Breast epithelium (tissue), 4 donors: ENCODE data around the gene STARD10. TPM values are rescaled to one million over a fixed set of nuclear protein-coding genes. Genes with fewer than 3 reads are reported as not detected.

Experiments used
- DNase-seq, 2 donors: peaks; one replicate each; pipeline ENCODE4 v3.0.0-alpha.2; 2019; ENCODE audit warnings: low spot score in 2 of 2
- H3K27ac ChIP-seq, 2 donors: fragments of 200-600 bp; sonication (generic) in 1 of 2; one replicate each; pipeline ENCODE4 v1.5.1; 2016 to 2019; ENCODE audit warnings: mild to moderate bottlenecking in 1 of 2
- H3K27me3 ChIP-seq, 2 donors: fragments of 200-600 bp; sonication (generic) in 1 of 2; one replicate each; pipeline versions ENCODE4 v1.5.1 to v1.6.0; 2017 to 2019; ENCODE audit warnings: control low read depth in 1 of 2, mild to moderate bottlenecking in 1 of 2
- H3K36me3 ChIP-seq: fragments of 200-600 bp; one replicate; pipeline ENCODE4 v1.5.1; 2019
- H3K4me1 ChIP-seq, 2 donors: fragments of 200-600 bp; sonication (generic); one replicate each; pipeline ENCODE4 v1.5.1; 2016 to 2019; ENCODE audit warnings: control low read depth in 1 of 2
- H3K4me3 ChIP-seq, 3 donors: fragments of 200-600 bp; sonication (generic); 1 replicate in 2 of 3; 2 replicates in 1 of 3; pipeline ENCODE4 v1.5.1; 2016 to 2019; ENCODE audit warnings: mild to moderate bottlenecking in 3 of 3, moderate library complexity in 2 of 3
- H3K9me3 ChIP-seq, 2 donors: fragments of 200-600 bp; sonication (generic) in 1 of 2; one replicate each; pipeline ENCODE4 v1.5.1; 2016 to 2019; ENCODE audit warnings: control low read depth in 1 of 2
- POLR2A ChIP-seq: fragments of 450-650 bp; IDR thresholded peaks from one replicate; pipeline ENCODE4 v1.6.1; 2016; ENCODE audit warnings: antibody characterized with exemption, mild to moderate bottlenecking, moderate library complexity
- POLR2AphosphoS5 ChIP-seq, 3 donors: sonication (generic); formaldehyde crosslinking; IDR thresholded peaks; one replicate each; pipeline ENCODE4 v1.6.1; 2017; ENCODE audit warnings: antibody characterized with exemption in 3 of 3
- intact Hi-C: fragments of 100-400 bp; cut with DNase I; formaldehyde crosslinking; loops from one replicate; pipeline ENCODE4 v1.15.1; 2023; ENCODE audit warnings: low total_unique reads
- total RNA-seq, 3 donors: library from RNA; depleted of rRNA; stranded (reverse); fragments of >200 nt; gene quantifications; one replicate each; pipeline ENCODE4 v1.1.0, GENCODE V29; 2016
- TF ChIP-seq, protein P1 (sequence below), 3 donors: fragments of 450-650 bp; IDR thresholded peaks; one replicate each; pipeline ENCODE4 v1.5.1; 2016 to 2017; ENCODE audit warnings: antibody characterized with exemption in 3 of 3, mild to moderate bottlenecking in 3 of 3, moderate library complexity in 3 of 3

STARD10 gene
- total RNA-seq, 3 donors from 2014 or later = 20.6 to 117 (median 93.7) TPM

GRCh38 chr11:72752088-72752914, 41.5 kb downstream of the STARD10 start, which contains the start of gene ARAP1:
ARAP1 (minus strand) TSS chr11:72752408; CDS start chr11:72727128, 25,280 bp downstream.
- Histone ChIP-seq H3K9me3 (no peaks in the 10 kb centered on the region), H3K4me3 (peak within 1 kb of the TSS; percentile 66 to 81 (median 75)), H3K27ac (peak within 1 kb of the TSS; percentile 34 to 77), H3K36me3 (no peaks in the 10 kb centered on the region), H3K4me1 (no peaks in the 10 kb centered on the region), H3K27me3 (no peaks in the 10 kb centered on the region)
- peak; percentile 52 to 65 for DNase-seq
- TF ChIP-seq, protein P1, sequence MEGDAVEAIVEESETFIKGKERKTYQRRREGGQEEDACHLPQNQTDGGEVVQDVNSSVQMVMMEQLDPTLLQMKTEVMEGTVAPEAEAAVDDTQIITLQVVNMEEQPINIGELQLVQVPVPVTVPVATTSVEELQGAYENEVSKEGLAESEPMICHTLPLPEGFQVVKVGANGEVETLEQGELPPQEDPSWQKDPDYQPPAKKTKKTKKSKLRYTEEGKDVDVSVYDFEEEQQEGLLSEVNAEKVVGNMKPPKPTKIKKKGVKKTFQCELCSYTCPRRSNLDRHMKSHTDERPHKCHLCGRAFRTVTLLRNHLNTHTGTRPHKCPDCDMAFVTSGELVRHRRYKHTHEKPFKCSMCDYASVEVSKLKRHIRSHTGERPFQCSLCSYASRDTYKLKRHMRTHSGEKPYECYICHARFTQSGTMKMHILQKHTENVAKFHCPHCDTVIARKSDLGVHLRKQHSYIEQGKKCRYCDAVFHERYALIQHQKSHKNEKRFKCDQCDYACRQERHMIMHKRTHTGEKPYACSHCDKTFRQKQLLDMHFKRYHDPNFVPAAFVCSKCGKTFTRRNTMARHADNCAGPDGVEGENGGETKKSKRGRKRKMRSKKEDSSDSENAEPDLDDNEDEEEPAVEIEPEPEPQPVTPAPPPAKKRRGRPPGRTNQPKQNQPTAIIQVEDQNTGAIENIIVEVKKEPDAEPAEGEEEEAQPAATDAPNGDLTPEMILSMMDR (IDR thresholded peaks at IDR 0.05) = no peak
- TF ChIP-seq POLR2A = no peak
- intact Hi-C loops = no loop called here

DNA sequence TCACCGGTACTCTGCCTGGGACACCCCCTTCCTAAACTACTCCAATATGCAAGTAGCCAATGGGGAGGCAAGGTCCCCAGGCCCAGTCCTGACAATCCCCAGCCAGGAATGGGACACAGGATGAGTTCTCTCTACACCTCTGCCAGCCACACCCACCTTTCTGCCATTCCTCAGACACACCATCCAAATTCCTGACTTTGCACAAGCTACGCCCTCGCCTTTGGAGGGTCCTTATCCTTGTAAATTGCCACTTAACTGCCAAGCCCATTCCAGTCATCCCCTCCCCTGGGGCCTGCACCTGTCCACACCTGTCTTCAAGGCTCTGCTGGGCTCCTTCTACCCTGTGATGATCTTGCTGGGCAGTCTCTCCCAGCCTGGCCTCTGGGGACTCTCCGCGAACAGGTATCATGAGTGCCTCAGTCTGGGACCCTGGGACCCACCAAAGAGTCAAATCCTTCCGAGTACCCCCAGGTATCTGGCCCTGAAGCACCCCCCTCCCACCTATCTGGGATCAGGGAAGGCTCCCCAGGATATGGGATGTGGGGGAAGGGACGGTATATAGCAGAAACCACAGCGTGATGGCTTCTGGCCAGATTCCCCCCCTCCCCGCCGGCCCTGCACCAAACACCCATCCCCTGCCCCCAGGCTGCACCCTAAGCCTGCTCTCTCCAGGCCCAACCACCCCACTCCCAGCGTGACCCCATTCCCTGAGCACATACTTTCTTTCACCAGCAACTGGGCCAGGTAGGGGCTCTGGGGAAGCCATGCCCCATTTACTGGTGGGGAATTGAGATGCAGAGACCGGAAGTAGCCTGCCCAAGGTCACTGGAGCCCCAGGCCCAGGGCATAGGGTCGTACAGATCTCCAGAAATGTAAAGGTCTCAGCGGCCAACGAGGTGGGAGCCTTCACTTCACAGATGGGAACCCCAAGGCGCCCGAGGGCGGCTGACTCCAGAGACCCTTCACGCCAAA, 42.4 kb downstream of the STARD10 start:
- no peak for TF ChIP-seq POLR2A
- TF ChIP-seq POLR2AphosphoS5 (IDR thresholded peaks at IDR 0.05) = no peak
- TF ChIP-seq, protein P1 (IDR thresholded peaks at IDR 0.05) = no peak
- Histone ChIP-seq H3K36me3 (no peaks in the 10 kb centered on the region), H3K4me3 (peak overlapping the region; percentile 66 to 81 (median 75)), H3K27me3 (no peaks in the 10 kb centered on the region), H3K9me3 (no peaks in the 10 kb centered on the region), H3K4me1 (no peaks in the 10 kb centered on the region), H3K27ac (peak overlapping the region; percentile 34 to 77)
- intact Hi-C loops = no loop called here
- DNase-seq = no peak

GRCh38 chr11:72750556-72751115, 43.2 kb downstream of the STARD10 start:
- intact Hi-C loops = no loop called here
- H3K4me1 ChIP-seq = no peaks in the 10 kb centered on the region
- no peak for TF ChIP-seq POLR2AphosphoS5 (IDR thresholded peaks at IDR 0.05)
- no peak for TF ChIP-seq POLR2A
- TF ChIP-seq, protein P1 (IDR thresholded peaks at IDR 0.05) = no peak
- no peak for DNase-seq
- no peak overlapping the region for H3K4me3 ChIP-seq
- H3K9me3 ChIP-seq = no peaks in the 10 kb centered on the region
- peak overlapping the region in 1 of 2 donors; percentile 77 for H3K27ac ChIP-seq
- no peaks in the 10 kb centered on the region for H3K36me3 ChIP-seq
- no peaks in the 10 kb centered on the region for H3K27me3 ChIP-seq

- H3K4me1 ChIP-seq = no peaks in the 10 kb centered on the region
- intact Hi-C loops = no loop called here
Observed at GRCh38 chr11:72750086-72750485, 43.8 kb downstream of the STARD10 start.

More at GRCh38 chr11:72750086-72750485, 43.8 kb downstream of the STARD10 start:
- H3K36me3 ChIP-seq = no peaks in the 10 kb centered on the region
- no peak for DNase-seq
- H3K27ac ChIP-seq = peak overlapping the region in 1 of 2 donors; percentile 14
- H3K27me3 ChIP-seq = no peaks in the 10 kb centered on the region
- TF ChIP-seq, protein P1 (IDR thresholded peaks at IDR 0.05) = no peak
- TF ChIP-seq POLR2AphosphoS5 (IDR thresholded peaks at IDR 0.05) = no peak
- no peak for TF ChIP-seq POLR2A
- no peaks in the 10 kb centered on the region for H3K9me3 ChIP-seq
- H3K4me3 ChIP-seq = no peak overlapping the region
